Keratinocyte (primary cell): ENCODE results near the gene MSI1. TPM values are rescaled to one million over a fixed set of nuclear protein-coding genes. Genes with fewer than 3 reads are reported as not detected.
A peak's percentile ranks its signal among the peaks of the same experiment; 100 is the strongest.

Experiments used
- DNase-seq: peaks from one replicate; pipeline ENCODE4 v3.0.0-alpha.2; 2011; ENCODE audit warnings: low read depth, missing footprints, low spot score
- FAIRE-seq: peaks from 2 replicates; lab custom pipeline; 2011; peaks lifted over from hg19 to GRCh38; lab: Jason Lieb, UNC
- H2AFZ ChIP-seq: 2 replicates; pipeline ENCODE4 v1.6.0; 2012; ENCODE audit warnings: low read length, control low read depth, inconsistent platforms; ENCODE audit not compliant: control insufficient read depth
- H3K27ac ChIP-seq: 2 replicates; pipeline ENCODE4 v1.5.1; 2011; ENCODE audit warnings: low read length; ENCODE audit not compliant: control insufficient read depth, insufficient read depth
- H3K27me3 ChIP-seq: 3 replicates; pipeline ENCODE4 v1.6.0; 2011; ENCODE audit warnings: low read length; ENCODE audit not compliant: control insufficient read depth, insufficient read depth; ENCODE audit errors: extremely low read depth
- H3K36me3 ChIP-seq, 2 experiments: 2 replicates in 1 of 2; 3 replicates in 1 of 2; pipeline ENCODE4 v1.5.1; 2011; ENCODE audit warnings: low read length in 2 of 2, mild to moderate bottlenecking in 1 of 2; ENCODE audit not compliant: control insufficient read depth in 2 of 2, insufficient read depth in 2 of 2; ENCODE audit errors: extremely low read depth in 1 of 2
- H3K4me1 ChIP-seq: 3 replicates; pipeline ENCODE4 v1.5.1; 2011; ENCODE audit warnings: low read length; ENCODE audit not compliant: control insufficient read depth, insufficient read depth; ENCODE audit errors: extremely low read depth
- H3K4me2 ChIP-seq: 3 replicates; pipeline ENCODE4 v1.6.0; 2011; ENCODE audit warnings: low read depth, low read length; ENCODE audit not compliant: control insufficient read depth, insufficient read depth; ENCODE audit errors: extremely low read depth
- H3K4me3 ChIP-seq, 3 experiments: fragments of 200-600 bp in 1 of 3; sonication (generic) in 1 of 3; 2 replicates in 2 of 3; 3 replicates in 1 of 3; pipeline ENCODE4 v1.5.1; 2011 to 2016; ENCODE audit warnings: low read length in 3 of 3, mild to moderate bottlenecking in 3 of 3, control low read depth in 2 of 3, inconsistent platforms in 1 of 3, low read depth in 1 of 3, mixed read lengths in 1 of 3, mixed run types in 1 of 3, moderate library complexity in 1 of 3; ENCODE audit not compliant: control insufficient read depth in 2 of 3, insufficient read depth in 2 of 3; ENCODE audit errors: extremely low read depth in 1 of 3
- H3K79me2 ChIP-seq: 2 replicates; pipeline ENCODE4 v1.6.0; 2012; ENCODE audit warnings: low read length; ENCODE audit not compliant: control insufficient read depth, insufficient read depth
- H3K9ac ChIP-seq: 3 replicates; pipeline ENCODE4 v1.6.0; 2011; ENCODE audit warnings: low read length; ENCODE audit not compliant: control insufficient read depth, insufficient read depth; ENCODE audit errors: extremely low read depth
- H3K9me1 ChIP-seq: 3 replicates; pipeline ENCODE4 v1.6.0; 2011; ENCODE audit warnings: low read length; ENCODE audit not compliant: control insufficient read depth, insufficient read depth; ENCODE audit errors: extremely low read depth
- H3K9me3 ChIP-seq: 2 replicates; pipeline ENCODE4 v1.5.1; 2012; ENCODE audit warnings: low read depth, low read length; ENCODE audit not compliant: control insufficient read depth
- H4K20me1 ChIP-seq: 3 replicates; pipeline ENCODE4 v1.6.0; 2011; ENCODE audit warnings: low read length; ENCODE audit not compliant: control insufficient read depth, insufficient read depth; ENCODE audit errors: extremely low read depth
- EZH2 ChIP-seq: IDR thresholded peaks from one replicate; pipeline ENCODE4 v1.6.1; 2012; ENCODE audit warnings: inconsistent platforms, mild to moderate bottlenecking, low read length, moderate library complexity
- dilution Hi-C: fragments of 300-500 bp; cut with MboI; formaldehyde crosslinking; loops from one replicate; pipeline ENCODE4 v1.7.0; 2020; ENCODE audit warnings: low sequenced_read_pairs; ENCODE audit not compliant: extremely low pct_ligation_motif_present
- polyA plus RNA-seq, 5 experiments: library from polyadenylated mRNA; depleted of rRNA in 3 of 5; stranded (reverse) in 3 of 5; stranded (forward) in 1 of 5; unstranded in 1 of 5; fragments of >200 nt; gene quantifications; 1 replicate in 1 of 5; 2 replicates in 3 of 5; 3 replicates in 1 of 5; pipeline versions ENCODE4 v1.2.1 to v1.2.3, GENCODE V29; 2011 to 2012; ENCODE audit warnings: missing spikeins in 2 of 5, low read depth in 1 of 5, low replicate concordance in 1 of 5
- TF ChIP-seq, protein P1 (sequence below), 3 experiments: IDR thresholded peaks in 1 of 3; conservative IDR thresholded peaks in 1 of 3; optimal IDR thresholded peaks in 1 of 3; 2 replicates in 2 of 3; 3 replicates in 1 of 3; pipeline versions ENCODE3 to v1.5.1; 2011; ENCODE audit warnings: low read length in 3 of 3, mild to moderate bottlenecking in 3 of 3, moderate library complexity in 2 of 3, control low read depth in 1 of 3, inconsistent platforms in 1 of 3; ENCODE audit not compliant: insufficient read depth in 2 of 3; ENCODE audit errors: extremely low read depth in 1 of 3

The MSI1 gene
- polyA plus RNA-seq, 1 donor (not counting 4 experiments of a cell fraction or from before 2014, with no cell fraction given), result not detected

GRCh38 chr12:120416490-120417216, 47.7 kb upstream of the MSI1 start:
- Histone ChIP-seq H3K79me2 (no peaks in the 10 kb centered on the region), H3K4me3 (no peak overlapping the region), H3K9ac (no peak overlapping the region), H3K9me3 (no peaks in the 10 kb centered on the region), H3K4me2 (no peak overlapping the region), H3K4me1 (no peaks in the 10 kb centered on the region), H3K27ac (no peak overlapping the region), H3K36me3 (no peaks in the 10 kb centered on the region), H3K9me1 (no peaks in the 10 kb centered on the region), H4K20me1 (no peaks in the 10 kb centered on the region), H3K27me3 (no peaks in the 10 kb centered on the region), H2AFZ (no peak overlapping the region)
- no peak for FAIRE-seq
- DNase-seq, result no peak
- TF ChIP-seq EZH2, result no peak
- TF ChIP-seq, protein P1, sequence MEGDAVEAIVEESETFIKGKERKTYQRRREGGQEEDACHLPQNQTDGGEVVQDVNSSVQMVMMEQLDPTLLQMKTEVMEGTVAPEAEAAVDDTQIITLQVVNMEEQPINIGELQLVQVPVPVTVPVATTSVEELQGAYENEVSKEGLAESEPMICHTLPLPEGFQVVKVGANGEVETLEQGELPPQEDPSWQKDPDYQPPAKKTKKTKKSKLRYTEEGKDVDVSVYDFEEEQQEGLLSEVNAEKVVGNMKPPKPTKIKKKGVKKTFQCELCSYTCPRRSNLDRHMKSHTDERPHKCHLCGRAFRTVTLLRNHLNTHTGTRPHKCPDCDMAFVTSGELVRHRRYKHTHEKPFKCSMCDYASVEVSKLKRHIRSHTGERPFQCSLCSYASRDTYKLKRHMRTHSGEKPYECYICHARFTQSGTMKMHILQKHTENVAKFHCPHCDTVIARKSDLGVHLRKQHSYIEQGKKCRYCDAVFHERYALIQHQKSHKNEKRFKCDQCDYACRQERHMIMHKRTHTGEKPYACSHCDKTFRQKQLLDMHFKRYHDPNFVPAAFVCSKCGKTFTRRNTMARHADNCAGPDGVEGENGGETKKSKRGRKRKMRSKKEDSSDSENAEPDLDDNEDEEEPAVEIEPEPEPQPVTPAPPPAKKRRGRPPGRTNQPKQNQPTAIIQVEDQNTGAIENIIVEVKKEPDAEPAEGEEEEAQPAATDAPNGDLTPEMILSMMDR (optimal IDR thresholded peaks at IDR 0.05 in 1 of 3, IDR thresholded peaks at IDR 0.05 in 1 of 3, conservative IDR thresholded peaks at IDR 0.05 in 1 of 3; ENCODE audit: extremely low read depth in 1 of 3, insufficient read depth in 2 of 3, low read length in 3 of 3), result no peak
- dilution Hi-C loops, result no loop called here

DNA sequence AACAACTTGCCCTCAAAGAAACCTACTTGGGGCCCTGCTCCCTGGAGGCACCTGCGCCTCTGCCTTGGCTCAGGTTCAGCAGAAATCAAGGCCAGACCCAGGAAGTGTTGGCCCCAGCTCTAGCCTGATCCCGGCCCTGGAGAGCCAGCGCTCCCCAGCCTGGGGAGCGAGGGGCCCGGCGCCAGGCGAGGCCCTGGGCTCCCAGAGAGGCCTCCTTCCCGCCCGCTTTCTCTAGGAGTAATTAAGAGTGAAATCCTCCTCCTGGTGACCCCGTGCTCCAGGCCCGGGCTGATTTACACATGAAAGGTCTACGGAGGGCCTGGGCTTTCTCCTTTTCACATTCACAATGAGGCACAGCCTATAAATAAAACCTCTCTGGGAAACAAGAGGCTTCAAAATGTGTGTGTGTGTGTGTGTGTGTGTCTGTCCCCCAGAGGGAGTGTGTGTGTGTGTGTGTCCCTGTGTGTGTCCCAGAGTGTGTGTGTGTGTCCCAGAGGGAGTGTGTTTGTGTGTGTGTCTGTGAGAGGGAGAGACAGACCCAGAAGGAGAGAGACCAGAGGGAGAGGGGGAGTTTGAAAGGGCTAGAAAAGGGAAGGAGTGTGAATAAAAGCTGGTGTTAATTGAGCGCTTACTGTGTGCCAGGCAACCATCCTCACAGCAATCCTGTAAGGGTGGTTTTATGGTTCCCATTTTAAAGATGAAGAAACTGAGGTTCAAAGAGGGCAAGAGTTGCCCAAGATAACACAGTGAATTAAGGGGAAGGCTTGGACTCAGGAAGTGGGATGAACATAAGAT, 45.1 kb upstream of the MSI1 start:
- Histone ChIP-seq H3K27me3 (no peaks in the 10 kb centered on the region), H3K9me1 (no peaks in the 10 kb centered on the region), H3K4me1 (no peaks in the 10 kb centered on the region), H2AFZ (peak overlapping the region; percentile 49), H3K9ac (no peak overlapping the region), H3K4me3 (no peak overlapping the region), H3K4me2 (no peak overlapping the region), H3K27ac (no peak overlapping the region), H4K20me1 (no peaks in the 10 kb centered on the region), H3K79me2 (no peaks in the 10 kb centered on the region), H3K36me3 (no peaks in the 10 kb centered on the region), H3K9me3 (no peaks in the 10 kb centered on the region)
- dilution Hi-C loops, result no loop called here
- TF ChIP-seq, protein P1 (optimal IDR thresholded peaks at IDR 0.05 in 1 of 3, IDR thresholded peaks at IDR 0.05 in 1 of 3, conservative IDR thresholded peaks at IDR 0.05 in 1 of 3; ENCODE audit: extremely low read depth in 1 of 3, insufficient read depth in 2 of 3, low read length in 3 of 3), result no peak
- no peak for TF ChIP-seq EZH2
- no peak for DNase-seq
- no peak for FAIRE-seq
